DOHH2 (cell line): ENCODE measurements around the gene RALGDS.

Source experiments
- H3F3A ChIP-seq: fragments of 200-600 bp; sonication (generic), shearing (Covaris generic); 2 replicates; pipeline ENCODE4 v1.6.0; 2016; ENCODE audit warnings: antibody characterized with exemption, mild to moderate bottlenecking; ENCODE audit not compliant: control insufficient read depth, insufficient read depth
- H3K27ac ChIP-seq: fragments of 200-600 bp; sonication (generic); 2 replicates; pipeline ENCODE4 v1.5.1; 2014; ENCODE audit warnings: low read depth, mild to moderate bottlenecking, low read length, moderate library complexity
- H3K27me3 ChIP-seq: fragments of 200-600 bp; sonication (generic); 2 replicates; pipeline ENCODE4 v1.6.1; 2014; ENCODE audit warnings: mild to moderate bottlenecking, low read length, mixed read lengths; ENCODE audit not compliant: control insufficient read depth
- H3K36me3 ChIP-seq: fragments of 200-600 bp; sonication (generic); 2 replicates; pipeline ENCODE4 v1.6.1; 2014; ENCODE audit warnings: mild to moderate bottlenecking, low read length, moderate library complexity, mixed read lengths; ENCODE audit not compliant: control insufficient read depth
- H3K4me1 ChIP-seq: fragments of 200-600 bp; sonication (generic); 2 replicates; pipeline ENCODE4 v1.6.1; 2014; ENCODE audit warnings: mild to moderate bottlenecking, low read length, mixed read lengths; ENCODE audit not compliant: control insufficient read depth
- H3K4me2 ChIP-seq: fragments of 200-600 bp; sonication (generic); 2 replicates; pipeline ENCODE4 v1.6.0; 2014; ENCODE audit warnings: mild to moderate bottlenecking, low read length, moderate library complexity
- H3K4me3 ChIP-seq: fragments of 200-600 bp; sonication (generic); 2 replicates; pipeline ENCODE4 v1.5.1; 2014; ENCODE audit warnings: mild to moderate bottlenecking, low read length, mixed read lengths
- H3K79me2 ChIP-seq: fragments of 200-600 bp; sonication (generic); 2 replicates; pipeline ENCODE4 v1.6.1; 2014; ENCODE audit warnings: mild to moderate bottlenecking, low read length, mixed read lengths; ENCODE audit not compliant: control insufficient read depth
- H3K9me2 ChIP-seq: fragments of 200-600 bp; sonication (generic); replicated peaks from 2 replicates; pipeline ENCODE4 v1.6.1; 2014; ENCODE audit warnings: mild to moderate bottlenecking, low read length, mixed read lengths; ENCODE audit not compliant: control insufficient read depth
- H3K9me3 ChIP-seq: fragments of 200-600 bp; sonication (generic); 2 replicates; pipeline ENCODE4 v1.6.1; 2014; ENCODE audit warnings: antibody characterized with exemption, low read length, mixed read lengths; ENCODE audit not compliant: control insufficient read depth, insufficient read depth
- H4K20me1 ChIP-seq: fragments of 200-600 bp; sonication (generic); 2 replicates; pipeline ENCODE4 v1.6.0; 2014; ENCODE audit warnings: low read depth, mild to moderate bottlenecking, antibody characterized with exemption, low read length, moderate library complexity; ENCODE audit not compliant: control insufficient read depth, insufficient read depth
- EZH2phosphoT487 ChIP-seq: fragments of 200-600 bp; sonication (generic); IDR thresholded peaks from 2 replicates; pipeline ENCODE4 v1.6.1; 2017; ENCODE audit warnings: borderline replicate concordance, mild to moderate bottlenecking, antibody characterized with exemption, low read length, moderate library complexity, mixed read lengths
- TF ChIP-seq, protein P1 (sequence below): fragments of 200-600 bp; sonication (generic); IDR thresholded peaks from one replicate; pipeline ENCODE4 v1.5.1; 2014; ENCODE audit warnings: antibody characterized with exemption, mild to moderate bottlenecking, low read depth, low read length; ENCODE audit not compliant: poor library complexity, severe bottlenecking

The RALGDS gene

DNA sequence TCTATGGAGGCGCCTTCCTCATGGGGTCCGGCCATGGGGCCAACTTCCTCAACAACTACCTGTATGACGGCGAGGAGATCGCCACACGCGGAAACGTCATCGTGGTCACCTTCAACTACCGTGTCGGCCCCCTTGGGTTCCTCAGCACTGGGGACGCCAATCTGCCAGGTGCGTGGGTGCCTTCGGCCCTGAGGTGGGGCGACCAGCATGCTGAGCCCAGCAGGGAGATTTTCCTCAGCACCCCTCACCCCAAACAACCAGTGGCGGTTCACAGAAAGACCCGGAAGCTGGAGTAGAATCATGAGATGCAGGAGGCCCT, 56.0 kb downstream of the RALGDS start:
- TF ChIP-seq, protein P1, sequence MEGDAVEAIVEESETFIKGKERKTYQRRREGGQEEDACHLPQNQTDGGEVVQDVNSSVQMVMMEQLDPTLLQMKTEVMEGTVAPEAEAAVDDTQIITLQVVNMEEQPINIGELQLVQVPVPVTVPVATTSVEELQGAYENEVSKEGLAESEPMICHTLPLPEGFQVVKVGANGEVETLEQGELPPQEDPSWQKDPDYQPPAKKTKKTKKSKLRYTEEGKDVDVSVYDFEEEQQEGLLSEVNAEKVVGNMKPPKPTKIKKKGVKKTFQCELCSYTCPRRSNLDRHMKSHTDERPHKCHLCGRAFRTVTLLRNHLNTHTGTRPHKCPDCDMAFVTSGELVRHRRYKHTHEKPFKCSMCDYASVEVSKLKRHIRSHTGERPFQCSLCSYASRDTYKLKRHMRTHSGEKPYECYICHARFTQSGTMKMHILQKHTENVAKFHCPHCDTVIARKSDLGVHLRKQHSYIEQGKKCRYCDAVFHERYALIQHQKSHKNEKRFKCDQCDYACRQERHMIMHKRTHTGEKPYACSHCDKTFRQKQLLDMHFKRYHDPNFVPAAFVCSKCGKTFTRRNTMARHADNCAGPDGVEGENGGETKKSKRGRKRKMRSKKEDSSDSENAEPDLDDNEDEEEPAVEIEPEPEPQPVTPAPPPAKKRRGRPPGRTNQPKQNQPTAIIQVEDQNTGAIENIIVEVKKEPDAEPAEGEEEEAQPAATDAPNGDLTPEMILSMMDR = no peak
- no peak for TF ChIP-seq EZH2phosphoT487
- H3K36me3 ChIP-seq = no peaks in the 10 kb centered on the region

DNA sequence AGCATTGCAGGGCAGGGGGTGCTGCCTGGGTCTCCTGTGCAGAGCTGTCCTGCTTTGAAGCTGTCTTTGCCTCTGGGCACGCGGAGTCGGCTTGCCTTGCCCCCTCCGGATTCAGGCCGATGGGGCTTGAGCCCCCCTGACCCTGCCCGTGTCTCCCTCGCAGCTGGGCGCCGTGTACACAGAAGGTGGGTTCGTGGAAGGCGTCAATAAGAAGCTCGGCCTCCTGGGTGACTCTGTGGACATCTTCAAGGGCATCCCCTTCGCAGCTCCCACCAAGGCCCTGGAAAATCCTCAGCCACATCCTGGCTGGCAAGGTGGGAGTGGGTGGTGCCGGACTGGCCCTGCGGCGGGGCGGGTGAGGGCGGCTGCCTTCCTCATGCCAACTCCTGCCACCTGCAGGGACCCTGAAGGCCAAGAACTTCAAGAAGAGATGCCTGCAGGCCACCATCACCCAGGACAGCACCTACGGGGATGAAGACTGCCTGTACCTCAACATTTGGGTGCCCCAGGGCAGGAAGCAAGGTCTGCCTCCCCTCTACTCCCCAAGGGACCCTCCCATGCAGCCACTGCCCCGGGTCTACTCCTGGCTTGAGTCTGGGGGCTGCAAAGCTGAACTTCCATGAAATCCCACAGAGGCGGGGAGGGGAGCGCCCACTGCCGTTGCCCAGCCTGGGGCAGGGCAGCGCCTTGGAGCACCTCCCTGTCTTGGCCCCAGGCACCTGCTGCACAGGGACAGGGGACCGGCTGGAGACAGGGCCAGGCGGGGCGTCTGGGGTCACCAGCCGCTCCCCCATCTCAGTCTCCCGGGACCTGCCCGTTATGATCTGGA, 56.6 kb downstream of the RALGDS start:
- Histone ChIP-seq H3K36me3 (no peaks in the 10 kb centered on the region), H3K9me3 (no peaks in the 10 kb centered on the region), H3K4me3 (no peak overlapping the region), H3K79me2 (no peaks in the 10 kb centered on the region), H3F3A (no peaks in the 10 kb centered on the region), H3K27me3 (no peaks in the 10 kb centered on the region), H3K27ac (no peak overlapping the region), H4K20me1 (no peaks in the 10 kb centered on the region), H3K4me1 (peaks cover 10% of the 10 kb centered on the region), H3K4me2 (no peak overlapping the region), H3K9me2 (no peaks in the 10 kb centered on the region)
- TF ChIP-seq, protein P1 = no peak
- TF ChIP-seq EZH2phosphoT487 = no peak

More for the DNA sequence above, 56.0 kb downstream of the RALGDS start:
- Histone ChIP-seq H3K4me3 (no peak overlapping the region), H3K4me1 (peaks cover 5% of the 10 kb centered on the region), H4K20me1 (no peaks in the 10 kb centered on the region), H3K9me2 (no peaks in the 10 kb centered on the region), H3K4me2 (no peak overlapping the region), H3K9me3 (no peaks in the 10 kb centered on the region), H3F3A (no peaks in the 10 kb centered on the region), H3K27me3 (no peaks in the 10 kb centered on the region), H3K27ac (no peak overlapping the region), H3K79me2 (no peaks in the 10 kb centered on the region)

DNA sequence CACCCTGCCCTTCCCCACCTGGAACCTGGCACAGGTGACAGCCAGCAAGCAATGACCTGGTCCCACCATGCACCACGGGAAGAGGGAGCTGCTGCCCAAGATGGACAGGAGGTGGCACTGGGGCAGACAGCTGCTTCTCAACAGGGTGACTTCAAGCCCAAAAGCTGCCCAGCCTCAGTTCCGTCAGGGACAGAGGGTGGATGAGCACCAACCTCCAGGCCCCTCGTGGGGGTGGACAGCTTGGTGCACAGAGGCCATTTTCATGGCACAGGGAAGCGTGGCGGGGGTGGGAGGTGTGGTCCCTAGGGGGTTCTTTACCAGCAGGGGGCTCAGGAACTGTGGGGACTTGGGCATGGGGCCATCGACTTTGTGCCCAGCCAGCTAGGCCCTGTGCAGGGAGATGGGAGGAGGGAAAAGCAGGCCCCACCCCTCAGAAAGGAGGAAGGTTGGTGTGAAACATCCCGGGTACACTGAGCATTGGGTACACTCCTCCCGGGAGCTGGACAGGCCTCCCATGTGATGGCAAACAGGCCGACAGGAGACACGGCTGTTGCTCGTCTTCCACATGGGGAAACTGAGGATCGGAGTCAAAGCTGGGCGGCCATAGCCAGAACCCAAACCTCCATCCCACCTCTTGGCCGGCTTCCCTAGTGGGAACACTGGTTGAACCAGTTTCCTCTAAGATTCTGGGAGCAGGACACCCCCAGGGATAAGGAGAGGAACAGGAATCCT, 57.4 kb downstream of the RALGDS start:
- Histone ChIP-seq H3K4me1 (peaks cover 18% of the 10 kb centered on the region), H3F3A (no peaks in the 10 kb centered on the region), H3K9me2 (no peaks in the 10 kb centered on the region), H3K9me3 (no peaks in the 10 kb centered on the region), H3K27me3 (no peaks in the 10 kb centered on the region), H3K4me2 (no peak overlapping the region), H4K20me1 (no peaks in the 10 kb centered on the region), H3K36me3 (no peaks in the 10 kb centered on the region), H3K4me3 (no peak overlapping the region), H3K27ac (no peak overlapping the region), H3K79me2 (no peaks in the 10 kb centered on the region)
- no peak for TF ChIP-seq EZH2phosphoT487
- TF ChIP-seq, protein P1 = no peak
